GM12892 (cell line): ENCODE measurements around the gene ALPK1.

Experiments
- POLR2A ChIP-seq: IDR thresholded peaks from 2 replicates; pipeline ENCODE4 v1.6.1; 2011; ENCODE audit warnings: low read depth, low read length, control low read depth
- TAF1 ChIP-seq: IDR thresholded peaks from 2 replicates; pipeline ENCODE4 v1.6.1; 2011; ENCODE audit warnings: low read depth, mild to moderate bottlenecking, control low read depth, low read length, borderline replicate concordance

GRCh38 chr4:112361181-112361791 lies 64.1 kb downstream of the ALPK1 start:
- TF ChIP-seq TAF1 (no peak), POLR2A (no peak)
